Adrenal gland (tissue), 12 donors: Measurements from ENCODE around the gene SPTBN1. TPM values are rescaled to one million over a fixed set of nuclear protein-coding genes. Genes with fewer than 3 reads are reported as not detected.
A peak's percentile ranks its signal among the peaks of the same experiment; 100 is the strongest.

Source experiments
- DNase-seq, 7 donors: peaks; one replicate each; pipeline ENCODE4 v3.0.0-alpha.2; 2019 to 2020
- H3K27ac ChIP-seq, 5 donors: fragments of 200-600 bp; sonication (generic) in 4 of 5; 1 replicate in 3 of 5; 2 replicates in 2 of 5; pipeline versions ENCODE4 v1.5.1 to v1.8.0; 2016 to 2020; ENCODE audit warnings: mild to moderate bottlenecking in 1 of 5
- H3K27me3 ChIP-seq: fragments of 200-600 bp; 2 replicates; pipeline ENCODE4 v1.8.0; 2021
- H3K36me3 ChIP-seq, 2 donors: fragments of 200-600 bp; replicated peaks in 1 of 2; 1 replicate in 1 of 2; 2 replicates in 1 of 2; pipeline versions ENCODE4 v1.5.1 to v1.8.0; 2018 to 2022
- H3K4me1 ChIP-seq, 2 donors: fragments of 200-600 bp; replicated peaks in 1 of 2; 1 replicate in 1 of 2; 2 replicates in 1 of 2; pipeline versions ENCODE4 v1.5.1 to v1.8.0; 2018 to 2021
- H3K4me3 ChIP-seq, 4 donors: fragments of 200-600 bp; sonication (generic) in 3 of 4; one replicate each; pipeline ENCODE4 v1.5.1; 2016 to 2018
- H3K9me3 ChIP-seq, 3 donors: fragments of 200-600 bp; sonication (generic) in 1 of 3; replicated peaks in 1 of 3; 1 replicate in 2 of 3; 2 replicates in 1 of 3; pipeline versions ENCODE4 v1.5.1 to v1.8.0; 2016 to 2021
- CTCF ChIP-seq, 6 experiments: fragments of 450-650 bp in 4 of 6; fragments of 200-600 bp in 2 of 6; sonication (generic) in 1 of 6; IDR thresholded peaks; 1 replicate in 5 of 6; 2 replicates in 1 of 6; pipeline versions ENCODE4 v1.5.1 to v1.8.0; 2016 to 2021; ENCODE audit warnings: antibody characterized with exemption in 6 of 6, mild to moderate bottlenecking in 2 of 6, moderate library complexity in 1 of 6
- POLR2A ChIP-seq, 2 donors: fragments of 450-650 bp; IDR thresholded peaks; one replicate each; pipeline ENCODE4 v1.6.1; 2017; ENCODE audit warnings: antibody characterized with exemption in 2 of 2, mild to moderate bottlenecking in 2 of 2, moderate library complexity in 1 of 2
- WGBS, 4 donors: extraction: QIAGEN DNeasy Blood & Tissue Kit in 2 of 4; methylation state at CpG; one replicate each; pipeline versions ENCODE4 v1.1.5 to v1.1.7; 2013 to 2017; 5-methylcytosine and 5-hydroxymethylcytosine counted together
- intact Hi-C, 2 donors: fragments of 100-400 bp; cut with DNase I; formaldehyde crosslinking; loops; one replicate each; pipeline versions ENCODE4 v1.14.1 to v1.15.0; 2022 to 2023
- polyA plus RNA-seq, 3 donors: library from polyadenylated mRNA; stranded (reverse); fragments of 200-250 nt in 2 of 3; fragments of 350-450 nt in 1 of 3; fragmentation: Illumina TruSeq in 1 of 3; extraction: RNeasy Lipid Tissue Mini Kit (QIAGEN cat#74804) in 1 of 3; gene quantifications; one replicate each; pipeline ENCODE4 v1.2.3, GENCODE V29; 2013 to 2014
- total RNA-seq, 9 donors: library from RNA; depleted of rRNA in 4 of 9; stranded (reverse); fragments of >200 nt in 4 of 9; fragments of 120-200 nt in 1 of 9; fragmentation: NEBNext Ultra II Directional in 1 of 9; extraction: Animal tissue kit (Norgen Biotek cat#: 25700) in 1 of 9; gene quantifications; one replicate each; pipeline versions ENCODE4 v1.1.0 to v1.2.4, GENCODE V29; 2013 to 2023
- donor health status: healthy with polysubstance abuse.
- donor health status: Bipolar disorder and iron deficiency.
- donor health status: DM: yes; HTN: yes; CAD: no.
- donor health status: DM: no; HTN: no; CAD: no.
- donor health status: DM: no; HTN: no; CAD: no.
- donor health status: DM: yes; HTN: yes; CAD: no.

SPTBN1 gene
- total and polyA plus RNA-seq, 12 donors, result 72.9 to 653 (median 493) TPM

- H3K4me3 ChIP-seq, result no peak overlapping the region
- WGBS, 4 donors, result 68 to 90% (median 83%) methylated on average over 3 to 4 of the region's 4 CpGs
- TF ChIP-seq CTCF (IDR thresholded peaks at IDR 0.05) (no peak), POLR2A (IDR thresholded peaks at IDR 0.05) (no peak)
- H3K4me1 ChIP-seq, result peaks cover 10 to 24% of the 10 kb centered on the region in 2 donors
- H3K36me3 ChIP-seq, result peaks cover 0 to 22% of the 10 kb centered on the region in 2 donors
- no peaks in the 10 kb centered on the region for H3K9me3 ChIP-seq
- H3K27me3 ChIP-seq, result no peaks in the 10 kb centered on the region
- DNase-seq, result no peak
- H3K27ac ChIP-seq, result peak overlapping the region in 2 of 5 donors; percentile 17 to 77
- intact Hi-C loops, result loop anchor here in 1 of 2 donors (10.0 kb wide), 1 partner anchor 181 kb away; no protein-coding TSS in a partner anchor
These were observed 67.3 kb downstream of the SPTBN1 start for GRCh38 chr2:54523324-54523959.

- DNase-seq, result peak; percentile 39 to 79 (median 71)
- no peaks in the 10 kb centered on the region for H3K27me3 ChIP-seq
- peak in 1 of 2 donors; percentile 62 for TF ChIP-seq POLR2A (IDR thresholded peaks at IDR 0.05)
- peak in 1 of 6 experiments; percentile 10 for TF ChIP-seq CTCF (IDR thresholded peaks at IDR 0.05)
- WGBS, 4 donors, result 49 to 58% (median 53%) methylated on average over 13 of the region's 13 CpGs
- H3K36me3 ChIP-seq, result peaks cover 0 to 22% of the 10 kb centered on the region in 2 donors
- intact Hi-C loops, result loop anchor here in 1 of 2 donors (10.0 kb wide), 1 partner anchor 180 kb away; no protein-coding TSS in a partner anchor
- H3K4me3 ChIP-seq, result no peak overlapping the region
- no peaks in the 10 kb centered on the region for H3K9me3 ChIP-seq
- H3K27ac ChIP-seq, result peak overlapping the region in 4 of 5 donors; percentile 52 to 80 (median 68)
- H3K4me1 ChIP-seq, result peaks cover 10 to 24% of the 10 kb centered on the region in 2 donors
These were observed 68.3 kb downstream of the SPTBN1 start for GRCh38 chr2:54524226-54524991.

GRCh38 chr2:54525321-54525720 is 69.2 kb downstream of the SPTBN1 start:
- DNase-seq, result no peak
- Histone ChIP-seq H3K4me1 (peaks cover 10 to 24% of the 10 kb centered on the region in 2 donors), H3K36me3 (peaks cover 0 to 22% of the 10 kb centered on the region in 2 donors), H3K27me3 (no peaks in the 10 kb centered on the region), H3K9me3 (no peaks in the 10 kb centered on the region), H3K27ac (peak overlapping the region in 3 of 5 donors; percentile 59 to 80 (median 77)), H3K4me3 (no peak overlapping the region)
- intact Hi-C loops, result loop anchor here in 1 of 2 donors (10.0 kb wide), 1 partner anchor 179 kb away; no protein-coding TSS in a partner anchor
- TF ChIP-seq CTCF (IDR thresholded peaks at IDR 0.05) (no peak), POLR2A (IDR thresholded peaks at IDR 0.05) (no peak)
- WGBS, 4 donors, result 91 to 93% (median 92%) methylated on average over 9 of the region's 9 CpGs

- WGBS, 4 donors, result 71 to 92% (median 90%) methylated on average over 7 to 12 of the region's 12 CpGs
These were observed 70.2 kb downstream of the SPTBN1 start for GRCh38 chr2:54526226-54526879.

More at GRCh38 chr2:54526226-54526879, 70.2 kb downstream of the SPTBN1 start:
- no peak for TF ChIP-seq POLR2A (IDR thresholded peaks at IDR 0.05)
- TF ChIP-seq CTCF (IDR thresholded peaks at IDR 0.05), result no peak
- no peak overlapping the region for H3K4me3 ChIP-seq
- peaks cover 10 to 24% of the 10 kb centered on the region in 2 donors for H3K4me1 ChIP-seq
- H3K36me3 ChIP-seq, result peaks cover 0 to 22% of the 10 kb centered on the region in 2 donors
- intact Hi-C loops, result loop anchor here in 1 of 2 donors (10.0 kb wide), 1 partner anchor 178 kb away; no protein-coding TSS in a partner anchor
- H3K27me3 ChIP-seq, result no peaks in the 10 kb centered on the region
- peak overlapping the region in 3 of 5 donors; percentile 32 to 59 (median 41) for H3K27ac ChIP-seq
- DNase-seq, result no peak
- no peaks in the 10 kb centered on the region for H3K9me3 ChIP-seq
